GM10266 (cell line): Measurements from ENCODE around the gene FGFRL1.
"Not testable (repeated sequence)": the region's sequence is repeated elsewhere in the genome, so short reads cannot be mapped to it uniquely, and the experiment has no call there.

Source experiments
- DNase-seq: peaks from one replicate; pipeline ENCODE4 v3.0.0; 2012; ENCODE audit errors: extremely low spot score
- TF ChIP-seq, protein P1 (sequence below): IDR thresholded peaks from 2 replicates; pipeline ENCODE4 v1.5.1; 2012; ENCODE audit warnings: mild to moderate bottlenecking, low read depth; ENCODE audit not compliant: control insufficient read depth, insufficient read depth; ENCODE audit errors: missing control alignments

The FGFRL1 gene

DNA sequence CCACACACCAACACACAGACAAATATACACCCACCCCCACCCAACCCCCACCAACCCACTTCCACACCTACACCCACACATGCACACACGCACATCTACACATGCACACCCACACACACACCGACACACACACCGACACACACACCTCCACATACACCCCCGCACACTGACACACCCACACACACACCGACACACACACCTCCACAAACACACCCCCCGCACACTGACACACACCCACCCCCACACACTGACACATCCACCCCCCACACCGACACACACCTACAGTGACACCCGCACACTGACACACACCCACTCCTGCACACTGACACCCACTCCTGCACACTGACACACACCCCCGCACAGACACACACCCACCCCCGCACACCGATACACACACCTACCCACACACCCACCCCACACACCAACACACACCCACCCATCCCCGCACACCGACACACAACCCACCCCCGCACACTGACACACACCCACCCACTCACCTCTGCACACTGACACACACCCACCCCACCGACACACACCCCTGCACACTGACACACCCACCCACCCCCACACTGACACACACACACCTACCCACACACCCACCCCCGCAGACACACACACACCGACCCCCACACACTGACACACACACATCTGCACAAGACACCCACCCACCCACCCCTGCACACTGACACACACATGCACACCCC lies 31.1 kb downstream of the FGFRL1 start:
- DNase-seq = no peak
- TF ChIP-seq, protein P1, sequence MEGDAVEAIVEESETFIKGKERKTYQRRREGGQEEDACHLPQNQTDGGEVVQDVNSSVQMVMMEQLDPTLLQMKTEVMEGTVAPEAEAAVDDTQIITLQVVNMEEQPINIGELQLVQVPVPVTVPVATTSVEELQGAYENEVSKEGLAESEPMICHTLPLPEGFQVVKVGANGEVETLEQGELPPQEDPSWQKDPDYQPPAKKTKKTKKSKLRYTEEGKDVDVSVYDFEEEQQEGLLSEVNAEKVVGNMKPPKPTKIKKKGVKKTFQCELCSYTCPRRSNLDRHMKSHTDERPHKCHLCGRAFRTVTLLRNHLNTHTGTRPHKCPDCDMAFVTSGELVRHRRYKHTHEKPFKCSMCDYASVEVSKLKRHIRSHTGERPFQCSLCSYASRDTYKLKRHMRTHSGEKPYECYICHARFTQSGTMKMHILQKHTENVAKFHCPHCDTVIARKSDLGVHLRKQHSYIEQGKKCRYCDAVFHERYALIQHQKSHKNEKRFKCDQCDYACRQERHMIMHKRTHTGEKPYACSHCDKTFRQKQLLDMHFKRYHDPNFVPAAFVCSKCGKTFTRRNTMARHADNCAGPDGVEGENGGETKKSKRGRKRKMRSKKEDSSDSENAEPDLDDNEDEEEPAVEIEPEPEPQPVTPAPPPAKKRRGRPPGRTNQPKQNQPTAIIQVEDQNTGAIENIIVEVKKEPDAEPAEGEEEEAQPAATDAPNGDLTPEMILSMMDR = no peak

DNA sequence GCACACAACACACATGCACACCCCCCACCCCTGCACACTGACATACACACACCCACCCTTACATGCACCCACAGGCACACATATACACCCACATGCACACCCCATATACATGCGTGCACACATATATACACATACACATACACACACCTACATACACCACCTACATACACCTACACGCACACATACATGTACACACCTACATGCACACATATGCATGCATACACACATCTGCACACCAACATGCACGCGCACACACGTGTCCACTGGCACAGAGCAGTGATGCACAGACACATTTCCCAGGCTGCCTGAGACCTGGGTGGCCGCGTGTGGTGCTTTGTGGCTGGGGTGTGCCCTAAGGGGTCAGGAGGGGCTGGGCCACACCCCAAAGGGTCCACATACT lies 31.7 kb downstream of the FGFRL1 start:
- DNase-seq = no peak
- TF ChIP-seq, protein P1 = no peak

DNA sequence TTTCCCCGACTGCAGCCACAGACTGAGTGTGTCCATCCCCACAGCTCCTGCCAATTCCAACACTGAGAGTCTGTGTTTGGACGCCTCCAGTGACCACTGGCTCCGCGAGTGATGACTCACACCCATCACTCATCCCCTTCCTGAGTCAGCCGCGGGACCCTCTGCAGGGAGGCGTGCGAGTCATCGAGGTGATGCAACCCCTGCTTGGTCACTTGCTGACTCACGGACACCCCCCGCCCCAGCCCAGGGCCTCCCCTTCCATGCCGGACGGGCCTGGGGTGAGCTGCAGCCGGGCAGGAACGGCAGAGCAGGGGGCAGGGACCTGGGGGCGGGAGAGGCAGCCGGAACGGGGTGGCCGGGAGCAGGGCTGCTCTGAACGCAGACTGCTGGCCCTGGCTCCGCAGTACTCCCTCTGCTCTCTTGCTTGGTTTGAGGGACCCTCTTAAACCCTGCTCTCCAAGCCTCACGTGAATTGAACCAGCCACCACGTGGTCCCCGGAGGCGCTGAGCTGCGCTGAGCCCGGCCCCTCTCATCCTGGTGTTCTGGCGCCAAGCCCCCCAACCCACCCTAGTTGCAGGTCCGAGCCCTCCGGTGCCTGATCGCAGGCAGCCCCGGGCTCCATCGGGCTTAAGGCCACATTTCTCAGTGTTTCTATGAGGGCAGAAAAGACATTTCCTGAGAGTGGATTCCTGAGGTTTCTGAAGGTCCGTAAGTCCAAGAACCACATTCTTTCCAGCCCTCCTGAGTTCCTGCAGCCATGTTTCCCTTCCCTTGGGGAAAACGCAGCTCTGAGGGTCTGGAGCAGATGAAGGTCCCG lies 32.4 kb downstream of the FGFRL1 start:
- DNase-seq = no peak

DNA sequence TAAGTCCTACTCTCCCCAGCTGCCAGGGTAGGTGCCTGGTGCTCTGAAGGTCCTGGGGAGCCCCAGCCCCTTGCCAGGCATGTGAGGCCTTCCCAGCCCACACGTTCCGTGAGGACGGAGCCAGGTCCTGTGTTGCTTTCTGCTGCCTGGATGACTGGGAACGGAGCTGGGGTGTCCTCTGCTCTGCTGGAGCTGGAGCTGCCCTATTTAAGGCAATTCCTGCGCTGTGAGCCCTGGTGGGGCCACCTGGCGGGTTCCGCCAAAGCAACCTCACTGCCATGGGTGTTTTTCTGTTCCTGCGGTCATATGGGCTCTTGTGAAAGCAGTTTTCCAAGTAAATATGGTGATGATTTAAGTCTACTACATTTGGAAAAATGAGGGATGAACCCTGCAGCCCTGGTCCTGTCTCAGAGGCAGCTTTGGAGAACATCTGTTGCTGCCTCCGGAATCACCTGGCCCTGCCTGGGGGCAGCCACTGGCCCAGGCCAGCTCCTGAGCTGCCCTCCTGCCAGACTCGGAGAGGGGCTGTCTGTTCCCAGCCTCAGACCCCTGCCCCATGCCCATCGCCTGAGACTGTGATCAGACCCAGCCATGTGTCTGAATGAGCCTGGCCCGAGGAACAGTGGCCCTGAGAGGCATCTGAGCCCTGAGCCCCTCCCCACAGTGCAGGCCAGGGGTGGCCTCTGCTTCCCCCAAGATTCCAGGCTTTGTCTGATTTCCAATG lies 33.2 kb downstream of the FGFRL1 start:
- TF ChIP-seq, protein P1 = no peak
- no peak for DNase-seq

More for the DNA sequence above, 32.4 kb downstream of the FGFRL1 start:
- TF ChIP-seq, protein P1 = no peak

DNA sequence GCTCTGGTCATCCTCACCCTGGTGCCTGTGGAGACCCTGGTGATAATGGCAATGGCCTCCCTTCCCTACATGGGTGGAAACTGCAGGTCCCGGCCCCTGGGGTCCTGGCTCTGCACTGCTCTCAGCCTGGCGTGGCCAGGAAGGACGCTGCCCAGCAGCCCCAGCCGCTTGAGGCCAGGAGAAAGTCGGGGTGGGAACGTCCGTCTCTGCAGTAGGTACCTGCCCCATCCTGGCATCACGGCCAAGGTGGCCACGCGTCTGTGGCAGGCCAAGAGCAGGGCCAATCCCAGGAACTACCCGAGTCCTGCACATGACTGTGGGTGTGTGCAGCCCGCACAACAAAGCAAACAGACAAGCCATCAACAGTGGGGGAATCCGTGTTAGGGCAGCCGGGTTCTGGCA lies 33.8 kb downstream of the FGFRL1 start:
- TF ChIP-seq, protein P1 = no peak
- DNase-seq = no peak

DNA sequence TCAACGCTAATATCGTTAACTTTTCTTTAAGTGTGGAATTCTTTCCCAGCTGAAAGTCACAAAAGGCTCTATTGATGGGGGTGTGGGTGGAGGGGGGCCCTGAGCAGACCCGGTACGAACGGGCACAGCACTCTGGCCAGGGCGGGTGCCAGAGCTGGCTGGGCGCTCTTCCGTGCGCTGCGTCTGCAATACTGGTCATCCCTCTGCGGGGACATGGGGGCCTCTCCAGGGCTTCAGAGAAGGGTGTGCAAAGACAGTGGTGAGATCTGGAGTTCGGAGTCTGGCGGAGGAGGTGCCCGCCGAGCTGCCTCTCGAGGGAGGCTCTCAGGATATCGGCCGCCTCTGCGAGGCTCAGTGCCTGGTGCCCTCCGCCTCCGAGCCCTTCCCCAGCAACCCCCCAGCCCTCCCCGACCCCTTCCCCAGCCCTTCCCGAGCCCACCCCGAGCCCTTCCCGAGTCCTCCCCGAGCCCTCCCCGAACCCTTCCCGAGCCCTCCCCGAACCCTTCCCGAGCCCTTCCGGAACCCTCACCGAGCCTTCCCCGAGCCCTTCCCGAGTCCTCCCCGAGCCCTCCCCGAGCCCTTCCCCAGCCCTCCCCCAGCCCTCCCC lies 34.3 kb downstream of the FGFRL1 start:
- DNase-seq = no peak
- TF ChIP-seq, protein P1 = no peak

DNA sequence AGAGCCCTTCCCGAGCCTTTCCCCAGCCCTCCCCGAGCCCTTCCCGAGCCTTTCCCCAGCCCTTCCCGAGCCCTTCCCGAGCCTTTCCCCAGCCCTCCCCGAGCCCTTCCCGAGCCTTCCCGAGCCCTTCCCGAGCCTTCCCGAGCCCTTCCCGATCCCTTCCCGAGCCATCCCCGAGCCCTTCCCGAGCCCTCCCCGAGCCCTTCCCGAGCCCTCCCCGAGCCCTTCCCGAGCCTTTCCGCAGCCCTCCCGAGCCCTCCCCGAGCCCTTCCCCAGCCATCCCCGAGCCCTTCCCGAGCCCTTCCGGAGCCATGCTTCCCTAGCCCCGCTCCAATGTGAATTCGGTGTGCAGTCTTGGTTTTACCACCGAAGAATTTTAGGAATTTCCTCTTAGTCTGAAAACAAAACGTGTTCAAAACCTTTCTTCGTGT lies 35.2 kb downstream of the FGFRL1 start:
- not testable (repeated sequence) for DNase-seq
